SIG-M5 treated with dmso at 0.1 percent for 504 hours (cell line): ENCODE results near the gene OR5H2.

Experiments
- DNase-seq: peaks from one replicate; lab custom pipeline; 2025; ENCODE audit not compliant: unreplicated experiment; lab: John Stamatoyannopoulos, UW

Gene OR5H2

GRCh38 chr3:98329392-98330124 is 47.3 kb downstream of the OR5H2 start:
- DNase-seq, result peak; percentile 61

DNA sequence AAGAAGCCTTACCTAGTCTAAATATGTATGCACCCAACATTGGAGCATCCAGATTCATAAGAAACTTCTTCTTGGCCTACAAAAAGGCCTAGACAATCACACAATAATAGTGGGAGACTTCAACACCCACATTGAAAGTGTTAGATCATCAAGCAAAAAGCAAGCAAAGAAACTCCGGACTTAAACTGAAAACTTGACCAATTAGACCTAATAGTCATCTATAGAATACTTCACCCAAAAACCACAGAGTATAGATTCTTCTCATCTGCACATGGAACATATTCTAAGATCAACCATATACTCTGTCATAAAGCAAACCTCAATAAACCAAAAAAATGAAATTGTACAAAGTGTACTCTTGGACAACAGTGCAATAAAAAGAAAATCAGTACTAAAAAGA is 49.0 kb downstream of the OR5H2 start:
- no peak for DNase-seq
